ENCODE results near the gene C1R.

C1R gene

DNA sequence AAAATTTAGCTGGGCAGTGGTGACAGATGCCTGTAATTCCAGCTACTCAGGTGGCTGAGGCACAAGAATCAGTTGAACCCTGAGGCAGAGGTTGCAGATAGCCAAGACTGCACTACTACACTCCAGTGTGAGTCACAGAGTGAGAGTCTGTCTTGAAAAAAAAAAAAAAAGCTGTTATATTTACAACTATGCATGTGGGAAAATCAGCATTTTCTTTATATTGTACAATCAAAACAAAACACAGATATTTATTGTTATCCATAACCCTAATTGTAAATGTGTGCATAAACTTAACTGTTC lies 12.5 kb downstream of the C1R start:
- TF ChIP-seq SIN3A (IDR thresholded peaks at IDR 0.05; ENCODE audit: borderline replicate concordance, insufficient read depth, low read length) (no peak), FOXP2 (optimal IDR thresholded peaks at IDR 0.05; ENCODE audit: borderline replicate concordance, extremely low read depth, extremely low read length, insufficient read depth) (no peak), POLR2AphosphoS5 (IDR thresholded peaks at IDR 0.05; ENCODE audit: low read depth, low read length) (no peak), TAF1 (IDR thresholded peaks at IDR 0.05; ENCODE audit: borderline replicate concordance, insufficient read depth, low read length) (no peak)
- TF ChIP-seq, protein P1, sequence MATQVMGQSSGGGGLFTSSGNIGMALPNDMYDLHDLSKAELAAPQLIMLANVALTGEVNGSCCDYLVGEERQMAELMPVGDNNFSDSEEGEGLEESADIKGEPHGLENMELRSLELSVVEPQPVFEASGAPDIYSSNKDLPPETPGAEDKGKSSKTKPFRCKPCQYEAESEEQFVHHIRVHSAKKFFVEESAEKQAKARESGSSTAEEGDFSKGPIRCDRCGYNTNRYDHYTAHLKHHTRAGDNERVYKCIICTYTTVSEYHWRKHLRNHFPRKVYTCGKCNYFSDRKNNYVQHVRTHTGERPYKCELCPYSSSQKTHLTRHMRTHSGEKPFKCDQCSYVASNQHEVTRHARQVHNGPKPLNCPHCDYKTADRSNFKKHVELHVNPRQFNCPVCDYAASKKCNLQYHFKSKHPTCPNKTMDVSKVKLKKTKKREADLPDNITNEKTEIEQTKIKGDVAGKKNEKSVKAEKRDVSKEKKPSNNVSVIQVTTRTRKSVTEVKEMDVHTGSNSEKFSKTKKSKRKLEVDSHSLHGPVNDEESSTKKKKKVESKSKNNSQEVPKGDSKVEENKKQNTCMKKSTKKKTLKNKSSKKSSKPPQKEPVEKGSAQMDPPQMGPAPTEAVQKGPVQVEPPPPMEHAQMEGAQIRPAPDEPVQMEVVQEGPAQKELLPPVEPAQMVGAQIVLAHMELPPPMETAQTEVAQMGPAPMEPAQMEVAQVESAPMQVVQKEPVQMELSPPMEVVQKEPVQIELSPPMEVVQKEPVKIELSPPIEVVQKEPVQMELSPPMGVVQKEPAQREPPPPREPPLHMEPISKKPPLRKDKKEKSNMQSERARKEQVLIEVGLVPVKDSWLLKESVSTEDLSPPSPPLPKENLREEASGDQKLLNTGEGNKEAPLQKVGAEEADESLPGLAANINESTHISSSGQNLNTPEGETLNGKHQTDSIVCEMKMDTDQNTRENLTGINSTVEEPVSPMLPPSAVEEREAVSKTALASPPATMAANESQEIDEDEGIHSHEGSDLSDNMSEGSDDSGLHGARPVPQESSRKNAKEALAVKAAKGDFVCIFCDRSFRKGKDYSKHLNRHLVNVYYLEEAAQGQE (IDR thresholded peaks at IDR 0.05; ENCODE audit: insufficient read depth in 1 of 2, low read depth in 2 of 2, low read length in 2 of 2): no peak

DNA sequence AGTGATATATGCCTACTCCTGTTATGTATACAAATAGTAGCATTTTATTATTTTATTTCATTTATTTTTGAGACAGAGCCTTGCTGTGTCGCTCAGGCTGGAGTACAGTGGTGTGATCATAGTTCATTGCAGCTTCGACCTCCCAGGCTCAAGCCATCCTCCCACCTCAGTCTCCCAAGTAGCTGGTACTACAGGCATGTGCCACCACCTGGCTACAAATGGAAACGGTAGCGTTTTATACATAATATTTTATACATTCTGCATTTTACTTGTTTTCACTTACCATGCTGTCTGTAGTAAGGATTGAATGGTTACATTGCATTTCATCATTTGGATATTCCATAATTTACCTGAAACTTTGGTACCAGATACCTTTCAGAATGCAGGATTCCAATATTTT lies 14.1 kb downstream of the C1R start:
- TF ChIP-seq POLR2AphosphoS5 (IDR thresholded peaks at IDR 0.05; ENCODE audit: low read depth, low read length): no peak
- TF ChIP-seq SIN3A (IDR thresholded peaks at IDR 0.05; ENCODE audit: borderline replicate concordance, insufficient read depth, low read length): no peak
- no peak for TF ChIP-seq FOXP2 (optimal IDR thresholded peaks at IDR 0.05; ENCODE audit: borderline replicate concordance, extremely low read depth, extremely low read length, insufficient read depth)
- TF ChIP-seq, protein P1 (IDR thresholded peaks at IDR 0.05; ENCODE audit: insufficient read depth in 1 of 2, low read depth in 2 of 2, low read length in 2 of 2): no peak
- TF ChIP-seq TAF1 (IDR thresholded peaks at IDR 0.05; ENCODE audit: borderline replicate concordance, insufficient read depth, low read length): no peak

DNA sequence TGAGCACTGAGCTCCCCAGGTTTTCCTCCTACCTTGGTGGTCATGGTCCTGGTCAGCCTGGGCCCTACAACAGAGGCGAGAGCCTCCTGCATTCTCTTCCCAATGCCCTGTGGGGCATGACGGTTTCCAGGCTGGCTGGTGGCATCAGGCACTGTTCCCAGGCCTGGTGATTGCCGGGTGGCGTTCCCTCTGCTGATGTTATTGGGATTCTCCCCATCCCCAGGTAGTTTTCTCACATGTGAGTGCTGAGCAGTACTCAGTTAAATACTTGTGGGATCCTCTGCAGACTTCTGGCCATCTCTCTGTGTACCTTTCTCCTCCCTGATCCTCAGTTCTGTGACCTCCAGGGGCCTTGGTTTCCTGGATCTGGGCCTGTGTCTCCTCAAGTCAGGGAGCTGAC lies 15.8 kb downstream of the C1R start:
- TF ChIP-seq TAF1 (IDR thresholded peaks at IDR 0.05; ENCODE audit: borderline replicate concordance, insufficient read depth, low read length) (no peak), FOXP2 (optimal IDR thresholded peaks at IDR 0.05; ENCODE audit: borderline replicate concordance, extremely low read depth, extremely low read length, insufficient read depth) (no peak), POLR2AphosphoS5 (IDR thresholded peaks at IDR 0.05; ENCODE audit: low read depth, low read length) (no peak), SIN3A (IDR thresholded peaks at IDR 0.05; ENCODE audit: borderline replicate concordance, insufficient read depth, low read length) (no peak)
- TF ChIP-seq, protein P1 (IDR thresholded peaks at IDR 0.05; ENCODE audit: insufficient read depth in 1 of 2, low read depth in 2 of 2, low read length in 2 of 2): no peak

DNA sequence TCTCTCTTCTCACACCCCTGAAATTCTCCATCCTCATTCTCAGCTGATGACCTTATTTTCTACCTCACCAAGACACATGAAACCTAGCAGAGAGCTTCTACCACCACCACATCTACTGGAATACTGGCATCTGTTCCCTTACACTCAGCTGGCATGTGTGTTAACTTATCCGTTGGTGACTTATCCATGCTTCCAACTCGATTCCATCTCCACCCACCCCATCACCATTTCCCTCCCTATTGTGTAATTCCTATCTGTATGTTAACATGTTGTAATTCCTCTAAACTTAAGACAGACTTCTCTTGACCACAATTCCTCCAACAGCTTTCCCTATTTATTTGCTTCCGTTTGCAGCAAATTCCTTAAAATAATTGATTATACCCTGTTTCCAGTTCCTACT lies 16.3 kb downstream of the C1R start:
- TF ChIP-seq, protein P1 (IDR thresholded peaks at IDR 0.05; ENCODE audit: insufficient read depth in 1 of 2, low read depth in 2 of 2, low read length in 2 of 2): no peak
- TF ChIP-seq POLR2AphosphoS5 (IDR thresholded peaks at IDR 0.05; ENCODE audit: low read depth, low read length) (no peak), TAF1 (IDR thresholded peaks at IDR 0.05; ENCODE audit: borderline replicate concordance, insufficient read depth, low read length) (no peak), FOXP2 (optimal IDR thresholded peaks at IDR 0.05; ENCODE audit: borderline replicate concordance, extremely low read depth, extremely low read length, insufficient read depth) (no peak), SIN3A (IDR thresholded peaks at IDR 0.05; ENCODE audit: borderline replicate concordance, insufficient read depth, low read length) (no peak)

DNA sequence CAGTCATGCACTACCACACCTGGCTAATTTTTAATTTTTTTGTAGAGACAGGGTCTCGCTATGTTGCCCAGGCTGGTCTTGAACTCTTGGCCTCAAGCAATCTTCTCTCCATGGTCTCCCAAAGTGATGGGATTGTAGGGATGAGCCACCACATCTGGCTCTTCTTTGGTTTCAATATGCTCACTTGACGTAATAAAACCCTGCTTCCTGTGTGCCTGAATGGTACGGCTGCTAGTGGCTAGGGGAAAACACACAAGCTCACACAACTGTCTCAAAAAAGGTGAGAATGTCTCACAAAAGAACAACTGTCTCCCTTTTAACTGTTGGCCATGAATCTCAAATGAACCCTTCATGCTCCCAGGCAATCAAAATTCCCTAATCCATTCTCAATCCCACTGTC lies 16.7 kb downstream of the C1R start:
- TF ChIP-seq POLR2AphosphoS5 (IDR thresholded peaks at IDR 0.05; ENCODE audit: low read depth, low read length) (no peak), FOXP2 (optimal IDR thresholded peaks at IDR 0.05; ENCODE audit: borderline replicate concordance, extremely low read depth, extremely low read length, insufficient read depth) (no peak), TAF1 (IDR thresholded peaks at IDR 0.05; ENCODE audit: borderline replicate concordance, insufficient read depth, low read length) (no peak), SIN3A (IDR thresholded peaks at IDR 0.05; ENCODE audit: borderline replicate concordance, insufficient read depth, low read length) (no peak)
- TF ChIP-seq, protein P1 (IDR thresholded peaks at IDR 0.05; ENCODE audit: insufficient read depth in 1 of 2, low read depth in 2 of 2, low read length in 2 of 2): no peak

Data from PFSK-1 (cell line).